DMS 273 treated with DMSO at 0.1 percent for 48 hours (cell line): ENCODE data around the gene TENM4.
"Not testable (repeated sequence)": the region's sequence is repeated elsewhere in the genome, so short reads cannot be mapped to it uniquely, and the experiment has no call there.

Experiments
- DNase-seq: peaks from one replicate; lab custom pipeline; 2025; lab: John Stamatoyannopoulos, UW

The TENM4 gene

DNA sequence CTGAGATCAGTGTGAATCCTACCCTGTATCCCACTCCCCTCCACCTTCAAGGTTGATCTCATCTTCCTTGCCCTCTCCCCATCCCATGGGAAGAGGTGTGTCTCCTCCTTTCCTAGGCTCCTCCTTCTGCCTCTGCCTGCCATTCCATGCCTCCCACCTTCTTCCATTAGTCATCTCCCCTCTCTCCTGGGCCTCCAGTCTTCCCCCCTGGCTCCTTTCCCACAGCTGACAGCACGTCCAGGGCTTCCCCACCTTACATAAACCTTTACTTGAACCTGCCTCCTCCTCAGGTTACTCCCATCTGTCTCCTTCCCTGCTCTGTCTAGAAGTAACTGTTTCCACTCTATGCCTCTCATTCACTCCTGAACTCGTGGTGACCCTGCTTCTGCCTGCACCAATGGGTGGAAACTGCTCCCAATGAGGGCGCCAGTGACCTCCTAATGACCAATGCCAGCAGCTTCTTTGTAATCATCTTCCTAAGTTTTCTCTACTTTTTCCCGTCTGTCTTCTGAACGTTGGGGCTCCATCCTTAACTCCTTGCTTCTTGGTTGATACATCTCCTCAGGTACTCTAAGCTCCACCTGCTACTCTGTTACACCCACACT lies 599.3 kb downstream of the TENM4 start:
- peak; percentile 22 for DNase-seq

DNA sequence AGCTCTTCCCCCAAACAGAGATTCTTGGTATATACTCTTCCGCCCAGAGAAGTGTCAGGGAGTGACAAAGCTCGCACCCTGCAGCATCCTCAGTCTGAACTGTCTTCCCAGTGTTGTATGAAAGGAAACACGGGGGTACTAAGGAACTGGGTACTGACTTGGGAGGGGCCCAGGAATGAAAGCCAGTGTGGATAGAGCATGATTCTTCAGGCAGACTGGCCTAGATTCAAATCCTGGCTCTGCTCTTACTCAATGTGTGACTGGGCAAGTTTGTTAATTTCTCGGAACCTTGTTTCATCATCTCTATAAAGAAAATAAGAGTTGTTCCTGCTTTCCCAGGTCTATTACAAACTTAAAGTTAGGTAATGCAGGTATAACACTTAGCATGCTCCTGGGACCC lies 600.2 kb downstream of the TENM4 start:
- no peak for DNase-seq

DNA sequence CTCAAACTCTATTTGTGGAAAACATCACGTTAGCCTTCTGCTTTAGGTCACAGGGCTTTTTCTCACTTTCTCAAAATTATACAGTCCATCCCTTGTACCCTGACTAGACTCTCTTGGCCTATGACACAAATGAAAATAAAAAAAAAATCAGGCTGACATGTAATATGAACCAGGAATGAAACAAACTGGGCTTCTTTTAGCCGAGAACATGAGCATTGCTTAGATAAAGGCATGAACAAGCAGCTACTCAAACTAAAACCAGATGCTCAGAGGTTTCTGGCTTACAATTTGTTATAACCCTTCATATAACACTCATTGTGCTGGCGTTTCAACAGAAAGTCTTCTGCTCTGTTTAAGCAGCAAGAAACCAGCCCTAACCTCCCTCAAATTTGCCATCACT lies 600.6 kb downstream of the TENM4 start:
- no peak for DNase-seq

DNA sequence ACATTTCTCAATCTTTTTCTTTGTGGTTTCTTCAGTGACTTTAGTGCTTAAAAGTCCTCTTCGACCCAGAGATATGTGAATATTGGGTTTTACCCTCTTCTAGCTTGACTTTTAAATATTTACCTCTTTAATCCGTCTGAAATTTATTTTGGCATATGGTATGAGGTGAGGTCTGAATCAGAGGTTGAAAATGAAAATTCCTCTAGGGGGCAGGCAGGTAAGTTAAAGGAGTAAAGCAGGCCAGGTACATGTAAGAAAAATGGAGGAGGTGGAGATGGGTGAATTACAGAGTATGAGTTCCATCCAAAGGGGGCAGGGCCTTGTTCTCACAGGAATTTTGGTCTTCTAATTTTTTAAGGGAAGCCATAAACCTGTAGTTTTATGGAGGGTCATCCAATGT lies 602.4 kb downstream of the TENM4 start:
- DNase-seq = no peak

DNA sequence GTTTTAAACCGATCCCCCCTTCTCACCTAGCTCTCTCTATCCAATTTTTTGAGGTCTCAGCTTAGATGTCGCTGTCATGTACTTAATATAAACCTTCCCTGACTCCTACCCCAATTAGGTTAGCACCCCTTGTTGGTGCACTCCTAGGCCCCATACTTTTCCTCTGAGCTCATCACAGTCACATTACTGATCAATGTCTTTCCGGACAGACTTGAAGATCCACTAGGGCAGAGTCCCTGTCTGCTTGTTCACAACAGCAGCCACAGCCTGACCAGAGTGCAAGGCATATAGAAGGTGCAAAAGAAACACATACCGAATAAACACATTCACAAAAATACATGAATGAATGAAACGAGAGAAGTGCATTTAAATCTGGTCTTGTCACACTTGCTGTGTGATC lies 605.2 kb downstream of the TENM4 start:
- DNase-seq = no peak

DNA sequence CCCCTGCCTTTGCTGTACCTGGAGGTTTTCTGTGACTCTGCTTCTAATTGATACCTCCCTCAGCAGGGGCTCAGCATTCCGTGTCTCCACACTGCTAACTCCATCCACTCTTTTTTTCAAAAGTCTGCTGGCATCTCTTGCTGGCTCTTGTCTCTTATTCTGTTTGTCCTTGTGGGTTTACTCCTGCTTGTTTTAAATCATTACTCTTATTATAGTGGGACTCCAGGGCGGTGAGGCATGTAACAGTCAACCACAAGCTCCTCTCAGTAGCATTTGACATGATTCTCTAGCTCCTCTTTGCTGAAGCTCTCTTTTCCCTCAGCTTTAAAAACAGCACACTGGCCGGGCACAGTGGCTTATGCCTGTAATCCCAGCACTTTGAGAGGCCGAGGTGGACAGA lies 605.9 kb downstream of the TENM4 start:
- no peak for DNase-seq

DNA sequence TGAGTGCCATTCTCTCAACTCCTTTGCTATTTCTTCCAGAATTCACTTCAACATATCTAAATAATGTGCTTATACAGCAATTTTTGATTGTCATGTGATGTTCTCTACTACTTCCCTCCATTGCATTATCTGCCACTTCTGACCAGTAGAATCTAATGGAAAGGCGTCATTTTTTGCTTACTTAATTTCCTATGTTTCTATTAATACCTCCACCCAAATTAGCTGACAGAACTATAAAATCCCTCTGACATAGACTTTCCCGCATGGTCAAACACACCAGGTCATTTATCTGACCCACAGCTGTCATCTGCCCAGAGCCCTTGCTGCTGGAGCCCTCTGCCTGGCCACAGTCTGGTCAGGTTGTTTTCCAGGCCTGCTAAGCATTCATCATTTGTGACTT lies 607.6 kb downstream of the TENM4 start:
- no peak for DNase-seq

DNA sequence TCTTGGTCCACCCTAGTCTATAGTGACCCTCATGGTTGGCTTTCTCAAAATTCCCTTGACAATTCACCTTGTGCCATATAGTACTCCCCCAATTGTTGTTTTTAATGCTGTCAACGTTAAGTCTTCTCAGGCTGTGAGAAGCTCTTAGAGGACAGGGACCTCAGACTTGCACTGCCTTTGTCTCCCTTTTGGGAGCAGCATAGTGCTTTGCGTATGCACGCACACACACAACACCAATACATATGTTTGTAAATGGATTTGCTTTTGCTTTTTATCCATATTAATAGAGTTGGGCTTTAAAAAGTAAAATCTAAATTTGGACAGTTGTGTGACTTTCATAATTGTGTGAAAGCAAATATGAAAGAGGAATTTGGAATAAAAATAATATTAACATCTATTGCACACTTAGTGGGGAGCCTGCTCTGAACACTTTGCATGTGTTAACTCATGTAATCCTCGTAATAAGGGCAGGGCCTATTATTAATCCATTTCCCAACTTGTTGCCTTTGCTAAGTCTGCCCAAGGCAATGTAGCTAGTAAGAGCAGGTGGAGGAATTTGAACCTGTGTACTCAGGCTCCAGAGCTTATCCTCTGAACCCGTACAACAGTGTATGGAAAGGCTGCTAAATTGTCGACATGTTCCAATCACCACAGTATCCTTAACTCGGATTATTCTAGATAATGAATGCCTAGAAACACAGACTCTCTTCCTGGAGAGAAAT lies 608.4 kb downstream of the TENM4 start:
- no peak for DNase-seq

DNA sequence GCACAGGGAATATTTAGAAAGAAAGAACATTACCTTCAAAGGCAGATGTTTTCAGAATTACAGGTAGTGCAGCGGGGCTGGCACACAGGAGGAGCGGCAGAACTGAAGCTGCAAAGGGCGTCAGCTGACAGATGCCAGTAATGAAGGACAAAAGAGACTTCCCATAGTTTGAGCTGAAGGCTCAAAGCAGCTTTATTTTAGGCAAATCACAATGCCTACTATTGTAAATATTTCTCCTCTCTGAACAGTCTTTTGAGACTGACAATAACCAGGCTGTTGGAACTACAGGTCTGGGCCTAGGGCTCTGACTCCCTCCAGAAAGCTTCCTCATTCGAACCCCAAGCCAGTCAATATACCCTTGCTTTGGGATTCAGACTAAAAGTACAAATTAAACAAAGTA lies 609.3 kb downstream of the TENM4 start:
- DNase-seq = no peak

DNA sequence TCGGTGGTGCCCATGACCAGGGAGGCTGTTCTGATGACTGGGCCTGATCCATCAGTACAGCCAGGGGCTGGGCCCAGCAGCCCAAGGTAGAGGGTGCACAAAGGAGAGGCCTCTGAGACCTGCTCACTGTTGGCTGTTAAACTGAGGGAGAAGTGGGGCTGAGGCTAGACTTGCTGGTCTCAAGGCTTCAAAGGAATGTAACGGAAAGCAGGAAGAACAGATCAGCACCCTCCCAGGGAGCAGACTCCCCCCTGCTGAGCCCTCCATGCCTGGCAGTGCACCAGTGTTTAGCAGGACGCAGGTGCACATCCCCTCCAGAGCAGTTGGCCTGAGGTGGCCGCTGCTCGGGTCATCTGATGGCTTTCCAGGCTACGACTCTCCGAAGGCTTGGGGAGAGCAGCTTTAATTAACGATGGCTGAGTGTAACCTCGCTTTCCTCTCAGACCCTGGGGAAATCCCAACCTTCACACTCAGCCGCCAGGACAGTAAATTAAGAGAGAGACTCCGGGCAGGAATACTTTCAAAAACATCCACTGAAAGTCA lies 610.5 kb downstream of the TENM4 start:
- no peak for DNase-seq

DNA sequence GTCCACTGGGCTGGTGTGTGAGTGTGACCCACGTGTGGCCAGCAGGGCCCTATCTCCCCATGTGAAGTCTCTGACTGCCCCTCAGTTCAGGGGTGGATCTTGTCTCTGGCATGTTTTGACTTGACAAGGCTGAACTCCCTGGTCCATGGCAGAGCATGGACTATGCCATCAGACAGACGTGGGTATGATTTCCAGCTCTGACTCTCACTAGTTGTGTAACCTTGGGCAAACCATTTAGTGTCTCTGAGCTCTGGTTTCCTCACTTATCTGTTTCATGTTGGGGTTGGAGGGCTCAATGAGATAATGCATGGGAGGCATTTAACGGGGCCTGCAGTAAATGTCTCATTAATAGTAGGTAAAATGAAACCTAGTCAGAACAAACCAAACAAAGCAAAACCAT lies 611.7 kb downstream of the TENM4 start:
- DNase-seq = no peak

DNA sequence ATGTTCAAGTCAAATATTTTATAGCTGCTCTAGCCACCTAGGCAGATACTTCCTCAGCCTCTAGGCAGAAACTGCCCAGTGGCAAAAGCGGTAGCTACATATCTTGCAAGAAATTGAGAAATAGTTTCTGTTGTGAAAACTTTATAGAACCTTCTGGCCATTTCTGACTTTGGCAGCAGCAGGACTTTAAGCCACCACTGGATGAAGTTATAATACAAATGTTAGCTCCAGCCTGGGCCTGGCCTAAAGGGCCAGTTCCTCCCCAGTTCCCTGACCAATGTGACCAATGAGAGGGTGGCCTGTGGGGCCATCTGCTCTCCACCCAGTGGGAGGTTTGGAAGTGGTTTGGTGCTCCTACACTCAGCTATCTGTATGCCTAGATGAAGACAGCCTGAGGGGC lies 612.2 kb downstream of the TENM4 start:
- DNase-seq = no peak

DNA sequence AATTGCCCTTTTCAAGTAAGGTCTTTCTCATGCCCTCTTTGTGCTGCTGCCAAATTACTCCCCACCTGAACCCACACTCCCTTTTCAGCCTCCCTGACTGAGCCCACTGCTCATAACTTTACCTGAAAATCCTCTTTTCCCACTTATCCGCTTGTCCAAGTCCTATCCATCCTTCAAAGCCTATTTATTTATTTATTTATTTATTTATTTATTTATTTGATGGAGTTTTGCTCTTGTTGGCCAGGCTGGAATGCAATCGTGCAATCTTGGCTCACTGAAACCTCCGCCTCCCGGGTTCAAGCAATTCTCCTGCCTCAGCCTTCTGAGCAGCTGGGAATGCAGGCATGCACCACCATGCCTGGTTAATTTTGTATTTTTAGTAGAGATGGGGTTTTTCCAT lies 613.5 kb downstream of the TENM4 start:
- not testable (repeated sequence) for DNase-seq

DNA sequence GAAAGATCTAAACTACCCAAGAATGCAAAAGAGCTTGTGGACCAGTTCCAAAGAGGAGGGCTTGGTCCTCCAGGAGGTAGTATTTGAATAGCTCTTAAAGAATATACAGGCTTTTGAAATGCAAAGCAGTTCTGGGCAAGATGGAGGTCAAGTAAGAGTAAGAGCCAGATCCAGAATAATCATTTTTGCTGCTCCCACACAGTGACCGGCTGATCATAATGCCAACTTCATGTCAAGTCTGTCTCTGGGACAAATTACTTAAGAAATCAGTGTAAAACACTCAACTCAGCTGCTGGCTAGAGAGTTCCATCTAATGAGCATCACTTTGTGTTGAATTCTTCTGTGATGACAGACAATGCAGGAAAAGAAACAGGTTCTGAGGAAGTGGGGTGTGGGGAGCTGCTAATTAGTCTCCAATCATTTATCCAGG lies 615.2 kb downstream of the TENM4 start:
- DNase-seq = no peak

DNA sequence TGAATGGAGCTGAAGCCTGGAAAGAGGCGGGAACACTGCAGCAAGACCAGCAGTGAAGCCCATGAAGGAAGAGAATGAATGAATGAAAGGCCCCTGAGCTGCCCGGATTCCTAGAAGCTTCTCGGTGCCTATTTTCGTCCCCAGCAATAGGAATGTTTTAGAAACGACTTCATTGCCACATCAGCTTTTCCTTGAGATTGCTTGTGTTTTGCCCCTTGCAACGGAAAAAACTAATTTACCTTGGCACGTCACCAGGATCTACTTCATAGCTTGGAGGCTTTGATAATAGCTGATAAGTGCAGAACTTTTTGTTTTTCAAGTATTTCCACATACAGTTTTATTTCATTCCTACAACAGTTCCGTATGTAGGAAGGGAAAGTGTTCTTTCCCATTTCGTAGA lies 617.2 kb downstream of the TENM4 start:
- no peak for DNase-seq

DNA sequence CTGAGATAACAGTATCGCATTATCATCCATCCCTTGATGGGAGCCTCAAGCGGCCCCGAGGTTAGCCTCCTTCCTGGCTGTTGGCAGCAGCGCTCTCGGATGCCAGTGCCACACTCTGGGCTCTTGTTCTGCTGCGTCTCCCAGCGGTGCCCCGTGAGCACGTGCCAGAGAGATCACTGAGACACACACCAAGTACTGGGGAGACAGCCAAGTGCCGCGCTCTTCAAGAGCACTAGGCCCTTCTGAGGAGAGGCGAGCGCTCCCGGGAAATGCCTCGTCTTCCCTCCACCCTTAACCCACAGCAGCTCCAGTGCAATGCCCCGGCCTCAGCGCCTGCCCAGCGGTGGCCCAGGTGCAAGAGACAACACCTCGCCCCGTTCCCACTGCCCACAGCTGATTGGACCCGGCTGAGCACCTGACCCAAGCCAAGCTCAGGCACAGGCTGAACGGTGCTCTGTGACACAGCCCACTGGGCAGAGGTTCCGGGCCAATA lies 617.9 kb downstream of the TENM4 start:
- no peak for DNase-seq

DNA sequence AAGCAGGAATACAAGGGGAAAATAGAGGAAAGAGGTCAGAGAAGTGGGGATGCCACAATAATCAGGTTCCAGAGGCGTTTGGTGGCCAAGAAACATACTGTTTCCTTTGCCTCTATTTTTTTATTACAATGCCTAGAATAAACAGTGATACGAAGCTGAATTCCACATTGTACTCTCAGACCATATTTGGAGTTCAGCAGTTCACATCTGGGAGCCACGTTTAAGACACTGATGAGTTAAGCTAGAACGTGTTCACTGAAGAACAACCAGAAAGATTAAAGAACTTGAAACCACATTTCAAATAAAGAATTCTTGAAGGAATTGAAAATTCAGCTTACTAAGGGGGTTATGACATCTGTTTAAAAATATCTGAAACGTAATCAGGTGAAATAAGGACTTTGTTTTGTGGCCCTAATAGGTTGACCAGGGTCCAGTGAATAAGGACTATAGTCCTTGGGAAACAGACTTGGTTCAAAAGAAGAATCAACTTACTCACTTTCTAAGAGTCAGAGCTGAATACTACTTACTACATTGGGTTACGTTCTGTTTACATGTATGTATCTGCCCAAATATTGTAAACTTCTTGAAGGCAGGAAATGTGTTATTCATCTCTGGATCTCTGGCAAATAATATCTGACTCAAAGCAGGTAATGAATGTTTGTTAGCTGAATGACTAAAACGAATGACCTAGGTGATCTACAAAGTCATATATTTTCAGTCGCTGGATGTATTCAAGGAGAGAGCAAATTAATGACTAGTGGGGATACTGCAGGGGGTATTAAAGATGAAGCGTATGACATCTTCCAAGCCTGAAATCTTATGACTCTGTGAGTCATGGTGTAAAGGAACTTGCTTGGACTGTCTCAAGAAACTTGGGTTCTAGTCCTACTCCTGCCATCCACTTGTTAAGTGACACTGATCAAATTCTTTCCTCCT lies 619.2 kb downstream of the TENM4 start:
- DNase-seq = no peak

DNA sequence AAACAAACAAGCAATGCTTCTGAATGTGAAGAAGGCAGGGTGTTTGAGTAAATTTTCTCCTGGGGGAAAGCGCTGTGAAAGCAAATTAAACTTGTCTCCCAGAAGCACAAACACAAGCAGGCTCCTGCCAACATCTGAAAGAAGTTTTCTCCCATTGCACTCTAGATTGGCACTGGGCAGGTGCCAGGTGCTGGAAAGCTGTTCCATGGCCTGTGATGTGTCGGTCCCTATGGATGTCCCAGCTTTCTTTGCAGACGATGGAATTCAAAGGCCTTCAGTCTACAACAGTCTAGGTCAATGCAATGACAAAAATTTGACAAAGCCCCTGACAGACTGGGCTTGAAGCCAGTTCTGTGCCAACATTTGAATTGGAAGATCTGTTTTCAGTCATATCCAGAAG lies 620.1 kb downstream of the TENM4 start:
- DNase-seq = no peak

DNA sequence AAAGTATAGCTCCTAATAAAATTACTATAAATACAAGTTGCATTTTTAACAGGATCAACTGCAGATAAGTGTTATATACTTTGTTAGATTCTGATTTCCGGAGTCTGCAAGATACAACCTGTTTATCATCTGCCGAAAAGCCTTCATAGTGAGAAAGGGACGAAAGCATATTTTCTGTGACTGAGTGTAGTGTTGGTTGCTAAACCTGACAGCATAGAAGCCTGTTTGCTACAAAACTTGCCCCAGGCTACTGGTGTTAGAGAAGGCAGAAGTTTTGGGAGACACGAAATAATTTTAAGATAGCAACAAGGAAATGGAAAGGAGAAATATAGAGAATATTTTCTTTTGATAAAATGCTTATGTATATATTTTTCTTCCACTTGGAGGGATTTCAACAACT lies 622.6 kb downstream of the TENM4 start:
- no peak for DNase-seq

DNA sequence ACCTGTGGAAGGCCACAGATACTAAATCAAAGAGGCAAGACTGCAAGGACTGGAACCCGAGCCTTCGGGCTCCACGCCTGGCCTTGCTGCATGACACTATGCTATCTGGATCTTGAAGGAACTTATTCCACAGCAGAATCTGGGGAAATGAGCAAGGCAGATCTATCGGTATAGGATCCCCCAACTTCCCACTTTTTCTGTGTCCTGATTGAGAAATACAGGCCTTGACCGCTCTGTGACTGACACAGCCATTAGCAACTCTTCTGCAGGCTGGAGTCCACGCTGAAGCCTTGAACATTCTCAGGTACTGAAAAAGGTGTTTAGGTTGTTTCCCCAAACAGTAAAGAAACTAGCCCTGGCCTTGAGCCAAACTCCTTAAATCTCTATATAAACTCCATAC lies 625.0 kb downstream of the TENM4 start:
- no peak for DNase-seq

DNA sequence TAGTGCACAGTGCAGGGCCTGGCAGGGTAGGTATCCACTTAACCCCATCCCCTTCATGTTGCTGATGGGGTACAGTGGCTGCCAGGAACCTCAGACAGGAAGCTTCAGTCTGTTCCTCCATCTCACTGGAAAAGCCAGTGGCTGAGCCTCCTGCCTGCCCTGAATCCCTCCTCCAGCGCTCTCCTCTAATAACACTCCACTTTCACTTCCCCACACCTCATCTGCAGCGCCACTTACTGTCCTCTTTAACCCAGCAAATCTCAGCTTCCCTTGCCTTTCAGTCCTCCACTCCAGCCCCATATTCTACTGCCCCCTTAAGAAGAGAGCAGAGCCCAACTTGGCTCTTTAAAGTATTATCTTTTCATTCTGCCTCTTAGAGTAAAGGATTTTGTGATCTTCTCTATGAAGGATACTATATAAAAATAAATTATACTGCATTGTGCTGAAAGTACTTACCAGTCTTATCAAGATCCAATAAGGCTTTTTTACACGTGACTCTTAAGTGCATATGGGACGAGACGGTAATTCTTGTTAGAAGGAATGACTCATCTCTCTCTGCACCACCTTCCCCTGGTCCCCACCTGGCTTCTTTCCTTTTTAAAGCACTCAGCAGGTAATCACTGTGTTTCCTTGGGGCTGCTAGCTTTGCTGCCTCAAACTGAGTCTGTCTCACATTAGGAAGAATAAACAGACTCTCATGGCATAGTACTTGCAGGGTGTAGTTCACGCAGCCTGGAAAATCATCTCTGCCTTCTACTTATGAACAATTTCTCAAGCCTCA lies 628.1 kb downstream of the TENM4 start:
- DNase-seq = no peak

DNA sequence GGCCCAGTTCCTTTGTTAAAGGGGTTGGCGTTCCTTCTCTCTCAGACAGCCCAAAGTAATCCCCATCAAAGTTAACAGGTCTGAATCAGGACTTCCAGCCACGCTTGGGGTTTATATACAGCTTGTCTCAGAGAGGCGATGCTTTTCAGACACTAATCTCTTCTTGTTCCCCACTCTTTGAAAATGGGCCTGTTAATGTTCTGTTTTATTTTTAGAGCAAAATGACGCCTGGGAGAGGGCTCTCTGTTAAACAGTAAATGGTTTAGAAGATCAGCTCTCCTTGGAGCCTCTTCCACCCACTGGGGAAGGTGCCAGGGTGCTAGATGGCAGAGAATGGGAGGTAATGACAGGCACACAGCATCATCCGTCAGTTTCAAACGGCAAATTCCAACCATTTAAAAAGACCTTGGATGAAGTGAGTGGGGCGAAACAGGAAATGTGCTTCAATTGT lies 630.2 kb downstream of the TENM4 start:
- no peak for DNase-seq
